BLaER1 (cell line): Measurements from ENCODE around the gene AP1S2.
"Not testable (repeated sequence)": the region's sequence is repeated elsewhere in the genome, so short reads cannot be mapped to it uniquely, and the experiment has no call there.

Experiments
- H3K27ac ChIP-seq: shearing (Covaris generic); formaldehyde crosslinking; 2 replicates; pipeline ENCODE4 v1.8.1; 2022
- H3K27me3 ChIP-seq: shearing (Covaris generic); formaldehyde crosslinking; 2 replicates; pipeline ENCODE4 v1.8.1; 2022
- H3K36me3 ChIP-seq: shearing (Covaris generic); formaldehyde crosslinking; 2 replicates; pipeline ENCODE4 v1.8.1; 2022
- H3K4me1 ChIP-seq: shearing (Covaris generic); formaldehyde crosslinking; 2 replicates; pipeline ENCODE4 v1.8.1; 2022
- H3K4me2 ChIP-seq: shearing (Covaris generic); formaldehyde crosslinking; 2 replicates; pipeline ENCODE4 v1.8.1; 2022
- H3K4me3 ChIP-seq: shearing (Covaris generic); formaldehyde crosslinking; 2 replicates; pipeline ENCODE4 v1.8.1; 2022
- H3K9ac ChIP-seq: shearing (Covaris generic); formaldehyde crosslinking; 2 replicates; pipeline ENCODE4 v1.8.1; 2022
- H3K9me3 ChIP-seq: shearing (Covaris generic); formaldehyde crosslinking; 2 replicates; pipeline ENCODE4 v1.8.1; 2022
- H4K20me1 ChIP-seq: shearing (Covaris generic); formaldehyde crosslinking; 2 replicates; pipeline ENCODE4 v1.8.1; 2022
- Cebpa-rat ChIP-seq: shearing (Covaris generic); IDR thresholded peaks from 2 replicates; pipeline ENCODE4 v1.8.1; 2022

Gene AP1S2

GRCh38 chrX:15854712-15855567 lies at the start of gene AP1S2:
TSS of gene AP1S2 (minus strand) at chrX:15854813. CDS start at chrX:15852524, 2,289 bp downstream.
- Histone ChIP-seq H3K4me2 (peak within 1 kb of the TSS; percentile 85), H3K36me3 (0 out of 2 replicates have a peak, but pooled peaks cover 3% of the 10 kb centered on the region), H3K4me1 (peaks cover 16% of the 10 kb centered on the region; the same call in 1 of the 2 replicates), H3K27ac (peak within 1 kb of the TSS; percentile 87), H3K27me3 (peaks cover 88% of the 10 kb centered on the region), H3K9ac (peak within 1 kb of the TSS; percentile 81), H3K9me3 (no peaks in the 10 kb centered on the region), H4K20me1 (peaks cover 47% of the 10 kb centered on the region), H3K4me3 (peak within 1 kb of the TSS; percentile 74)
- TF ChIP-seq Cebpa-rat: no peak

GRCh38 chrX:15903186-15903681 lies 48.6 kb upstream of the AP1S2 start:
- no peak for TF ChIP-seq Cebpa-rat
- Histone ChIP-seq H3K9me3 (peaks cover 25% of the 10 kb centered on the region), H3K4me3 (no peak overlapping the region), H3K4me2 (peak overlapping the region; percentile 27), H3K27ac (no peak overlapping the region), H3K27me3 (peaks cover 79% of the 10 kb centered on the region), H3K9ac (no peak overlapping the region), H3K4me1 (peaks cover 10% of the 10 kb centered on the region; the same call in 1 of the 2 replicates), H4K20me1 (peaks cover 6% of the 10 kb centered on the region; the same call in 1 of the 2 replicates), H3K36me3 (no peaks in the 10 kb centered on the region)

- no peak overlapping the region for H3K9ac ChIP-seq
- H3K27me3 ChIP-seq: peaks cover 79% of the 10 kb centered on the region
- H3K36me3 ChIP-seq: no peaks in the 10 kb centered on the region
- no peak overlapping the region for H3K4me3 ChIP-seq
- TF ChIP-seq Cebpa-rat: no peak
- no peak overlapping the region for H3K27ac ChIP-seq
- no peaks in the 10 kb centered on the region for H3K4me1 ChIP-seq
- no peak overlapping the region for H3K4me2 ChIP-seq
- 0 out of 2 replicates have a peak, but pooled peaks cover 3% of the 10 kb centered on the region for H3K9me3 ChIP-seq
- peaks cover 6% of the 10 kb centered on the region; the same call in 1 of the 2 replicates for H4K20me1 ChIP-seq
Observed at GRCh38 chrX:15895334-15895733, 40.7 kb upstream of the AP1S2 start.

GRCh38 chrX:15894724-15895123 lies 40.1 kb upstream of the AP1S2 start:
- Histone ChIP-seq H3K4me1 (no peaks in the 10 kb centered on the region), H3K27me3 (peaks cover 81% of the 10 kb centered on the region), H3K9me3 (0 out of 2 replicates have a peak, but pooled peaks cover 3% of the 10 kb centered on the region), H4K20me1 (peaks cover 6% of the 10 kb centered on the region; the same call in 1 of the 2 replicates), H3K4me2 (no peak overlapping the region), H3K4me3 (no peak overlapping the region), H3K36me3 (no peaks in the 10 kb centered on the region), H3K27ac (no peak overlapping the region), H3K9ac (no peak overlapping the region)
- no peak for TF ChIP-seq Cebpa-rat

- Histone ChIP-seq H3K9me3 (no peaks in the 10 kb centered on the region), H3K36me3 (no peaks in the 10 kb centered on the region), H3K4me3 (no peak overlapping the region), H3K27ac (no peak overlapping the region), H3K9ac (no peak overlapping the region), H4K20me1 (peaks cover 6% of the 10 kb centered on the region; the same call in 1 of the 2 replicates), H3K4me1 (no peaks in the 10 kb centered on the region), H3K27me3 (peaks cover 91% of the 10 kb centered on the region), H3K4me2 (no peak overlapping the region)
- no peak for TF ChIP-seq Cebpa-rat
Observed at GRCh38 chrX:15890463-15890862, 35.9 kb upstream of the AP1S2 start.

- Histone ChIP-seq H3K27me3 (peaks cover 87% of the 10 kb centered on the region), H3K9ac (no peak overlapping the region), H3K9me3 (no peaks in the 10 kb centered on the region), H3K4me3 (no peak overlapping the region), H3K4me2 (no peak overlapping the region), H4K20me1 (peaks cover 6% of the 10 kb centered on the region; the same call in 1 of the 2 replicates), H3K36me3 (no peaks in the 10 kb centered on the region), H3K4me1 (no peaks in the 10 kb centered on the region), H3K27ac (no peak overlapping the region)
- no peak for TF ChIP-seq Cebpa-rat
Observed at GRCh38 chrX:15888062-15888461, 33.4 kb upstream of the AP1S2 start.

- Histone ChIP-seq H4K20me1 (no peaks in the 10 kb centered on the region), H3K36me3 (no peaks in the 10 kb centered on the region), H3K9me3 (peaks cover 17% of the 10 kb centered on the region), H3K4me3 (no peak overlapping the region), H3K9ac (no peak overlapping the region), H3K27me3 (peaks cover 85% of the 10 kb centered on the region), H3K4me1 (no peaks in the 10 kb centered on the region), H3K27ac (no peak overlapping the region), H3K4me2 (no peak overlapping the region)
- TF ChIP-seq Cebpa-rat: no peak
Observed at GRCh38 chrX:15883540-15883863, 28.9 kb upstream of the AP1S2 start.

GRCh38 chrX:15882704-15883539 lies 28.3 kb upstream of the AP1S2 start:
- Histone ChIP-seq H3K27me3 (peaks cover 85% of the 10 kb centered on the region), H3K36me3 (no peaks in the 10 kb centered on the region), H3K9ac (no peak overlapping the region), H3K27ac (no peak overlapping the region), H4K20me1 (no peaks in the 10 kb centered on the region), H3K9me3 (peaks cover 20% of the 10 kb centered on the region), H3K4me1 (no peaks in the 10 kb centered on the region), H3K4me2 (no peak overlapping the region), H3K4me3 (no peak overlapping the region)
- TF ChIP-seq Cebpa-rat: no peak

GRCh38 chrX:15881381-15881897 lies 26.8 kb upstream of the AP1S2 start:
- H3K9ac ChIP-seq: no peak overlapping the region

GRCh38 chrX:15877914-15878313 lies 23.3 kb upstream of the AP1S2 start:
- H3K27me3 ChIP-seq: peaks cover 89% of the 10 kb centered on the region
- H3K27ac ChIP-seq, H3K4me2 ChIP-seq, H3K4me1 ChIP-seq, H4K20me1 ChIP-seq, H3K4me3 ChIP-seq, H3K9ac ChIP-seq, H3K36me3 ChIP-seq: not testable (repeated sequence)
- peaks cover 20% of the 10 kb centered on the region for H3K9me3 ChIP-seq

More at GRCh38 chrX:15881381-15881897, 26.8 kb upstream of the AP1S2 start:
- Histone ChIP-seq H4K20me1 (no peaks in the 10 kb centered on the region), H3K4me3 (no peak overlapping the region), H3K4me2 (no peak overlapping the region), H3K36me3 (no peaks in the 10 kb centered on the region), H3K27ac (no peak overlapping the region), H3K9me3 (peaks cover 20% of the 10 kb centered on the region), H3K4me1 (no peaks in the 10 kb centered on the region), H3K27me3 (peaks cover 85% of the 10 kb centered on the region)
- TF ChIP-seq Cebpa-rat: no peak
